ENCODE measurements around the gene PRICKLE2. TPM values are rescaled to one million over a fixed set of nuclear protein-coding genes. Genes with fewer than 3 reads are reported as not detected.

PRICKLE2 gene
- total RNA-seq, 1 donor from 2014 or later: 10.8 TPM

DNA sequence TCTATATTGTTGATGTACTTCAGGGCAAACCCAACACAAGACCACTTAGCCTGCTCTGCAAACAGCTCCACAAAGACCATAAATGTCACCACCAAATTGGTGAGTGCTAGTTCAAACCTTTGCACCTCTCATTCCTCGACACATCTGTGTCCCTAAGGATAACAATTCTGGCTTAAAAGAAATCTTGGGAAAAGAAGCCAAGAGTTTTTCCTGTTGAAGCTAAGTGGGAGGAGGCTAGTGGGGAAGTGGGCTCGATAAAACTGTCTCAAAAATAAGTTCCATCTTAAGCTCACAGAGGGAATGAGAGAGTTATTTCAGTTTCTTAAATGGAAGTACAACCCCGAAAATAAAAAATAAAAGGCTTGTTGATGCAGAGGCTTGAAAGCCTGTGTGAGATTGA lies 40.4 kb upstream of the PRICKLE2 start:
- TF ChIP-seq CTCF (IDR thresholded peaks at IDR 0.05; ENCODE audit: insufficient read depth, low read length, poor library complexity, severe bottlenecking): no peak
- Histone ChIP-seq H3K36me3 (ENCODE audit: control insufficient read depth, insufficient read depth, low read length) (no peaks in the 10 kb centered on the region), H3K4me3 (ENCODE audit: low read depth, low read length) (peak overlapping the region; percentile 25), H3K27me3 (ENCODE audit: control insufficient read depth, insufficient read depth, low read length) (no peaks in the 10 kb centered on the region)
- DNase-seq (ENCODE audit: low read depth): no peak

- no peak for TF ChIP-seq CTCF (IDR thresholded peaks at IDR 0.05; ENCODE audit: insufficient read depth, low read length, poor library complexity, severe bottlenecking)
- H3K27me3 ChIP-seq (ENCODE audit: control insufficient read depth, insufficient read depth, low read length): no peaks in the 10 kb centered on the region
- H3K36me3 ChIP-seq (ENCODE audit: control insufficient read depth, insufficient read depth, low read length): no peaks in the 10 kb centered on the region
- H3K4me3 ChIP-seq (ENCODE audit: low read depth, low read length): no peak overlapping the region
- DNase-seq (ENCODE audit: low read depth): no peak
These were observed 39.3 kb upstream of the PRICKLE2 start for GRCh38 chr3:64264501-64265109.

DNA sequence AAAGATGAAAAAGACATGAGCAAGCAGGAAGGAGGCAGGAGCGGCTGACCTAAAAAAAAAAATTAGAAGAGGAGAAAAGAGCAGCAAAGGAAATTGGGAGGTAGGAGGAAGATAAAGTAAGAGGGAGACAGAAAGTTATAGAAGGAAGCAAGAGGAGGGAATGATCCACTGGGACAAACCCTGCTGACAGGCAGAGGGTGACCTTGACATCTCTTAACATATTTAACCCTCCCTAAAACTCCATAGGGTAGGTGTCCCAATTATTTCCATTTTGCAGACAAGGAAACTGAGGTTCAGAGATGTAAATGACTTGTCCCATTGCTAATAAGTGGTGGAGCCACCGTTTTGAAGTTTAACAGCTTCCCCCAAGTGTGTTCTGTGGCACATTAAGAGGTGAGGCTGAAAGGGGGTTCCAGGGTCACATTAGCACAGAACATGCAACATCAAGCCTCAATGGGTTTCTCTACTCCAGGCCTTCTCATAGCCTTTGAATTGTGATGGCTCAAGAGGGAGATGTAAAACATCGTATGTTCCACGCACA lies 37.4 kb upstream of the PRICKLE2 start:
- DNase-seq (ENCODE audit: low read depth): no peak
- TF ChIP-seq CTCF (IDR thresholded peaks at IDR 0.05; ENCODE audit: insufficient read depth, low read length, poor library complexity, severe bottlenecking): no peak
- Histone ChIP-seq H3K36me3 (ENCODE audit: control insufficient read depth, insufficient read depth, low read length) (no peaks in the 10 kb centered on the region), H3K4me3 (ENCODE audit: low read depth, low read length) (no peak overlapping the region), H3K27me3 (ENCODE audit: control insufficient read depth, insufficient read depth, low read length) (no peaks in the 10 kb centered on the region)

DNA sequence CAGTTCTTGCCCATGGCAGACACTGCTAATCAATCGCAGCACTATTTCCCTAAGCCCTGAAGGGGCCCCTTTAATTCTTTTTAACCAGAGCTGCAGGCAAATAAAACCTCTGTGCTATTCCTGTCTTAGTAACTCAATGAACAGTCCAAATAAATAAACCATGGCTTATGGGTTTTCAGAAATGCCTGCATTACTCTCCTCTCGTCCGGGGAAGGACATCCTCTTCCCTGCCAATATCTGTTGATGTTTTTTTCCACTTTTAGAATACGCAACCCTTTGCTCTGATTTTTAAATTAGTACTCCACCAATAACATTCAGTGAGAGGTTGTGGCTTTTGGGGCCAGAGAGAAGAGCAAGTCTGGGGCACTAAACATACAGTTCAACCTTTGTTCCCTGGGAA lies 35.2 kb upstream of the PRICKLE2 start:
- no peak for TF ChIP-seq CTCF (IDR thresholded peaks at IDR 0.05; ENCODE audit: insufficient read depth, low read length, poor library complexity, severe bottlenecking)
- H3K4me3 ChIP-seq (ENCODE audit: low read depth, low read length): no peak overlapping the region
- H3K36me3 ChIP-seq (ENCODE audit: control insufficient read depth, insufficient read depth, low read length): no peaks in the 10 kb centered on the region
- no peak for DNase-seq (ENCODE audit: low read depth)
- no peaks in the 10 kb centered on the region for H3K27me3 ChIP-seq (ENCODE audit: control insufficient read depth, insufficient read depth, low read length)

DNA sequence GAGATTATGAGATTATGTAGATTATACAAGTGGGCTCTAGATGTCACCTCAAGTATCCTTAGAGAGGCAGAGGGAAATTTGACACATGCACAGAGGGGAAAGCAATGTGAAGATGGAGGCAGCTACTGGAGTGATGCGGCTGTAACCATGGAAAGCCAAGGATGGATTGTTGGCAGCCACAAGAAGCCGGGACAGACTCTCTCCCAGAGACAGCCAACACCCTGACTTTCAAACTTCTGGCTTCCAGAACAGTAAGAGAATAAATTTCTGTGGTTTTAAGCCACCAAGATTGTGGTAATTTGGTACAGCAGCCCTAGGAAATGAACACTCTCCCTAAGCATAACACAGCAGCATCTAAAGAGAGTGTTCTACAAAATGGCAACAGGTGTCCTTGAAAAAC lies 34.4 kb upstream of the PRICKLE2 start:
- TF ChIP-seq CTCF (IDR thresholded peaks at IDR 0.05; ENCODE audit: insufficient read depth, low read length, poor library complexity, severe bottlenecking): no peak
- H3K4me3 ChIP-seq (ENCODE audit: low read depth, low read length): no peak overlapping the region
- DNase-seq (ENCODE audit: low read depth): no peak
- H3K36me3 ChIP-seq (ENCODE audit: control insufficient read depth, insufficient read depth, low read length): peaks cover 1% of the 10 kb centered on the region
- H3K27me3 ChIP-seq (ENCODE audit: control insufficient read depth, insufficient read depth, low read length): no peaks in the 10 kb centered on the region

Measured in kidney epithelial cell (primary cell).